PC-9 (cell line): ENCODE results near the gene EYA4. TPM values are rescaled to one million over a fixed set of nuclear protein-coding genes. Genes with fewer than 3 reads are reported as not detected.

Experiments
- BruUV-seq: library from RNA; stranded (reverse); fragments of 400-500 nt; replicated peaks from 2 replicates; lab custom pipeline; 2021; lab: Mats Ljungman, UMichigan
- CTCF ChIA-PET: fragments of 300-600 bp; sonication (Branson Sonifier 250); formaldehyde crosslinking; loops from one replicate; lab custom pipeline; 2022; ENCODE audit warnings: antibody characterized with exemption; lab: Charles Lee
- POLR2A ChIA-PET: fragments of 300-600 bp; sonication (Branson Sonifier 250); formaldehyde crosslinking; loops from one replicate; lab custom pipeline; 2022; ENCODE audit warnings: antibody characterized with exemption; ENCODE audit not compliant: unreplicated experiment; lab: Charles Lee
- DNase-seq, 2 experiments: peaks; one replicate each; pipeline versions ENCODE4 v3.0.0 to v3.0.0-alpha.2; 2015 to 2022; ENCODE audit warnings: mixed read lengths in 1 of 2
- H2AFZ ChIP-seq: fragments of 200-600 bp; sonication (generic); 2 replicates; pipeline ENCODE4 v1.8.1; 2017; ENCODE audit warnings: antibody characterized with exemption
- H3F3A ChIP-seq: fragments of 200-600 bp; sonication (generic); 2 replicates; pipeline ENCODE4 v1.8.1; 2017; ENCODE audit warnings: antibody characterized with exemption, mild to moderate bottlenecking, low read depth; ENCODE audit not compliant: insufficient read depth
- H3K27ac ChIP-seq: fragments of 200-600 bp; sonication (generic); 2 replicates; pipeline ENCODE4 v1.6.1; 2016; ENCODE audit warnings: mixed run types
- H3K27me3 ChIP-seq: fragments of 200-600 bp; sonication (generic); 2 replicates; pipeline ENCODE4 v1.6.1; 2016; ENCODE audit warnings: low read depth, mixed run types; ENCODE audit not compliant: insufficient read depth
- H3K36me3 ChIP-seq: fragments of 200-600 bp; sonication (generic); 2 replicates; pipeline ENCODE4 v1.6.1; 2016; ENCODE audit warnings: low read depth, mixed run types
- H3K4me1 ChIP-seq: fragments of 200-600 bp; sonication (generic); replicated peaks from 2 replicates; pipeline ENCODE4 v1.6.1; 2016; ENCODE audit warnings: mixed run types; ENCODE audit not compliant: insufficient read depth
- H3K4me2 ChIP-seq: fragments of 200-600 bp; sonication (generic); 2 replicates; pipeline ENCODE4 v1.6.1; 2017; ENCODE audit warnings: mixed run types
- H3K4me3 ChIP-seq: fragments of 200-600 bp; sonication (generic); 2 replicates; pipeline ENCODE4 v1.6.1; 2016; ENCODE audit warnings: mixed run types
- H3K79me2 ChIP-seq: fragments of 200-600 bp; sonication (generic); 2 replicates; pipeline ENCODE4 v1.6.1; 2017; ENCODE audit warnings: low read depth, mixed run types
- H3K9me2 ChIP-seq: fragments of 200-600 bp; sonication (generic); 2 replicates; pipeline ENCODE4 v1.8.1; 2017; ENCODE audit warnings: mild to moderate bottlenecking; ENCODE audit not compliant: insufficient read depth
- H3K9me3 ChIP-seq: fragments of 200-600 bp; sonication (generic); 2 replicates; pipeline ENCODE4 v1.8.1; 2016; ENCODE audit warnings: low read depth; ENCODE audit not compliant: insufficient read depth
- H4K20me1 ChIP-seq: fragments of 200-600 bp; sonication (generic); 2 replicates; pipeline ENCODE4 v1.8.1; 2017; ENCODE audit not compliant: insufficient read depth
- EZH2 ChIP-seq: fragments of 200-600 bp; sonication (generic); IDR thresholded peaks from 2 replicates; pipeline ENCODE4 v1.8.0; 2017; ENCODE audit warnings: antibody characterized with exemption, low read depth
- intact Hi-C: fragments of 100-400 bp; cut with micrococcal nuclease; formaldehyde crosslinking; loops from one replicate; pipeline ENCODE4 v1.10.0; 2022; ENCODE audit not compliant: unreplicated experiment
- total RNA-seq: library from RNA; stranded (reverse); gene quantifications from 2 replicates; pipeline ENCODE4 v1.2.3, GENCODE V29; 2021
- TF ChIP-seq, protein P1 (sequence below): fragments of 200-600 bp; sonication (generic); conservative IDR thresholded peaks from 2 replicates; pipeline ENCODE4 v1.6.1; 2017; ENCODE audit warnings: mixed run types, antibody characterized with exemption, mild to moderate bottlenecking, moderate library complexity

The EYA4 gene
- total RNA-seq, 1 experiment from 2014 or later: 9.8 TPM

GRCh38 chr6:133301835-133302234, 60.7 kb downstream of the EYA4 start:
- Histone ChIP-seq H3K9me2 (no peaks in the 10 kb centered on the region), H3K9me3 (no peaks in the 10 kb centered on the region), H3K79me2 (no peaks in the 10 kb centered on the region), H3K36me3 (no peaks in the 10 kb centered on the region), H3K27ac (no peak overlapping the region), H3K27me3 (no peaks in the 10 kb centered on the region), H3K4me3 (no peak overlapping the region), H2AFZ (no peak overlapping the region), H3K4me2 (no peak overlapping the region), H3K4me1 (no peaks in the 10 kb centered on the region), H4K20me1 (no peaks in the 10 kb centered on the region), H3F3A (no peaks in the 10 kb centered on the region)
- POLR2A ChIA-PET: no interaction called here
- DNase-seq: no peak
- intact Hi-C loops: no loop called here
- no peak for TF ChIP-seq EZH2
- TF ChIP-seq, protein P1, sequence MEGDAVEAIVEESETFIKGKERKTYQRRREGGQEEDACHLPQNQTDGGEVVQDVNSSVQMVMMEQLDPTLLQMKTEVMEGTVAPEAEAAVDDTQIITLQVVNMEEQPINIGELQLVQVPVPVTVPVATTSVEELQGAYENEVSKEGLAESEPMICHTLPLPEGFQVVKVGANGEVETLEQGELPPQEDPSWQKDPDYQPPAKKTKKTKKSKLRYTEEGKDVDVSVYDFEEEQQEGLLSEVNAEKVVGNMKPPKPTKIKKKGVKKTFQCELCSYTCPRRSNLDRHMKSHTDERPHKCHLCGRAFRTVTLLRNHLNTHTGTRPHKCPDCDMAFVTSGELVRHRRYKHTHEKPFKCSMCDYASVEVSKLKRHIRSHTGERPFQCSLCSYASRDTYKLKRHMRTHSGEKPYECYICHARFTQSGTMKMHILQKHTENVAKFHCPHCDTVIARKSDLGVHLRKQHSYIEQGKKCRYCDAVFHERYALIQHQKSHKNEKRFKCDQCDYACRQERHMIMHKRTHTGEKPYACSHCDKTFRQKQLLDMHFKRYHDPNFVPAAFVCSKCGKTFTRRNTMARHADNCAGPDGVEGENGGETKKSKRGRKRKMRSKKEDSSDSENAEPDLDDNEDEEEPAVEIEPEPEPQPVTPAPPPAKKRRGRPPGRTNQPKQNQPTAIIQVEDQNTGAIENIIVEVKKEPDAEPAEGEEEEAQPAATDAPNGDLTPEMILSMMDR: no peak
- no TSS peak for BruUV-seq
- CTCF ChIA-PET: no interaction called here

- Histone ChIP-seq H3K36me3 (no peaks in the 10 kb centered on the region), H3K4me2 (no peak overlapping the region), H3K9me2 (no peaks in the 10 kb centered on the region), H3K4me3 (no peak overlapping the region), H3K9me3 (no peaks in the 10 kb centered on the region), H3K79me2 (no peaks in the 10 kb centered on the region), H2AFZ (no peak overlapping the region), H4K20me1 (no peaks in the 10 kb centered on the region), H3K27me3 (no peaks in the 10 kb centered on the region), H3K27ac (no peak overlapping the region), H3F3A (no peaks in the 10 kb centered on the region), H3K4me1 (no peaks in the 10 kb centered on the region)
- intact Hi-C loops: no loop called here
- no peak for DNase-seq
- BruUV-seq: no TSS peak
- no peak for TF ChIP-seq EZH2
- TF ChIP-seq, protein P1: no peak
- CTCF ChIA-PET: no interaction called here
- POLR2A ChIA-PET: no interaction called here
Observed at GRCh38 chr6:133306931-133307330, 65.8 kb downstream of the EYA4 start.

GRCh38 chr6:133309579-133309978, 68.4 kb downstream of the EYA4 start:
- Histone ChIP-seq H3K4me3 (no peak overlapping the region), H3K36me3 (no peaks in the 10 kb centered on the region), H3K79me2 (no peaks in the 10 kb centered on the region), H3K4me1 (no peaks in the 10 kb centered on the region), H3K9me2 (no peaks in the 10 kb centered on the region), H4K20me1 (no peaks in the 10 kb centered on the region), H2AFZ (no peak overlapping the region), H3K27me3 (no peaks in the 10 kb centered on the region), H3K9me3 (no peaks in the 10 kb centered on the region), H3K4me2 (no peak overlapping the region), H3K27ac (no peak overlapping the region), H3F3A (no peaks in the 10 kb centered on the region)
- ChIA-PET CTCF (no interaction called here), POLR2A (no interaction called here)
- TF ChIP-seq, protein P1: no peak
- TF ChIP-seq EZH2: no peak
- intact Hi-C loops: no loop called here
- no peak for DNase-seq
- BruUV-seq: no TSS peak
